ENCODE measurements around the gene SLC18A2.

The SLC18A2 gene

GRCh38 chr10:117266812-117267211 is 25.9 kb downstream of the SLC18A2 start:
- H3K4me3 ChIP-seq (ENCODE audit: control insufficient read depth, low read depth, low read length): no peak overlapping the region
- no peak for TF ChIP-seq CTCF (IDR thresholded peaks at IDR 0.05; ENCODE audit: control insufficient read depth, insufficient read depth, low read depth, low read length, missing control alignments)
- DNase-seq (ENCODE audit: low read depth): no peak

- DNase-seq (ENCODE audit: low read depth): no peak
- H3K4me3 ChIP-seq (ENCODE audit: control insufficient read depth, low read depth, low read length): no peak overlapping the region
- no peak for TF ChIP-seq CTCF (IDR thresholded peaks at IDR 0.05; ENCODE audit: control insufficient read depth, insufficient read depth, low read depth, low read length, missing control alignments)
These were observed 27.3 kb downstream of the SLC18A2 start for GRCh38 chr10:117268258-117268657.

GRCh38 chr10:117268907-117269306 is 28.0 kb downstream of the SLC18A2 start:
- no peak for TF ChIP-seq CTCF (IDR thresholded peaks at IDR 0.05; ENCODE audit: control insufficient read depth, insufficient read depth, low read depth, low read length, missing control alignments)
- no peak overlapping the region for H3K4me3 ChIP-seq (ENCODE audit: control insufficient read depth, low read depth, low read length)
- DNase-seq (ENCODE audit: low read depth): no peak

- no peak for TF ChIP-seq CTCF (IDR thresholded peaks at IDR 0.05; ENCODE audit: control insufficient read depth, insufficient read depth, low read depth, low read length, missing control alignments)
- no peak overlapping the region for H3K4me3 ChIP-seq (ENCODE audit: control insufficient read depth, low read depth, low read length)
- no peak for DNase-seq (ENCODE audit: low read depth)
These were observed 30.5 kb downstream of the SLC18A2 start for GRCh38 chr10:117271427-117271826.

- no peak for TF ChIP-seq CTCF (IDR thresholded peaks at IDR 0.05; ENCODE audit: control insufficient read depth, insufficient read depth, low read depth, low read length, missing control alignments)
- no peak overlapping the region for H3K4me3 ChIP-seq (ENCODE audit: control insufficient read depth, low read depth, low read length)
- no peak for DNase-seq (ENCODE audit: low read depth)
These were observed 31.5 kb downstream of the SLC18A2 start for GRCh38 chr10:117272195-117273076.

- DNase-seq (ENCODE audit: low read depth): no peak
- TF ChIP-seq CTCF (IDR thresholded peaks at IDR 0.05; ENCODE audit: control insufficient read depth, insufficient read depth, low read depth, low read length, missing control alignments): no peak
- no peak overlapping the region for H3K4me3 ChIP-seq (ENCODE audit: control insufficient read depth, low read depth, low read length)
These were observed 33.1 kb downstream of the SLC18A2 start for GRCh38 chr10:117273980-117274379.
